ENCODE results near the gene RALA.

RALA gene

GRCh38 chr7:39609935-39610263, 13.5 kb upstream of the RALA start:
- no peak for DNase-seq (ENCODE audit: low read depth, low spot score)
- H3K27ac ChIP-seq, result peak overlapping the region; percentile 96

GRCh38 chr7:39613577-39613976, 9.8 kb upstream of the RALA start:
- peak overlapping the region; percentile 54 for H3K27ac ChIP-seq
- DNase-seq (ENCODE audit: low read depth, low spot score), result no peak

GRCh38 chr7:39614299-39614698, 9.1 kb upstream of the RALA start:
- no peak for DNase-seq (ENCODE audit: low read depth, low spot score)
- H3K27ac ChIP-seq, result peak overlapping the region; percentile 54

- peak overlapping the region; percentile 18 for H3K27ac ChIP-seq
- DNase-seq (ENCODE audit: low read depth, low spot score), result no peak
These were observed 7.9 kb upstream of the RALA start for GRCh38 chr7:39615350-39615975.

DNA sequence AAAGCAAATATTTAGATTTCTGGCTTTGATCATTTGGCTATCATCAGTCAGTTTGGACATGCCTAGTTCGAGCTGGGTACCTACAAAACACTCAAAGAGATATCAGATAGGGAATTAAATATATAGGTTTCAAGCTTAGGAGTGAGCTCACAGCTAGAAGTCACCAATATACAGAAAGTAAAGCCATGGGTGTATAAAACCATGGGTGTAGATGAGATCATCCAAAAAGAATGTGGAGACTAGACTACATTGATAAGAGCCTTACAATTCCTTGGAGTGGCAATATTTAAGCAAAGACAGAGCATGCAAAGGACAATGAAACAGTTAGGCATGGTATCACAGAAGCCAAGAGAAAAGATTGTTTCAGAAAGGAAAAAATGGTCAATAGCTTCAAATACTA, 7.2 kb upstream of the RALA start:
- peak overlapping the region; percentile 18 for H3K27ac ChIP-seq
- no peak for DNase-seq (ENCODE audit: low read depth, low spot score)

DNA sequence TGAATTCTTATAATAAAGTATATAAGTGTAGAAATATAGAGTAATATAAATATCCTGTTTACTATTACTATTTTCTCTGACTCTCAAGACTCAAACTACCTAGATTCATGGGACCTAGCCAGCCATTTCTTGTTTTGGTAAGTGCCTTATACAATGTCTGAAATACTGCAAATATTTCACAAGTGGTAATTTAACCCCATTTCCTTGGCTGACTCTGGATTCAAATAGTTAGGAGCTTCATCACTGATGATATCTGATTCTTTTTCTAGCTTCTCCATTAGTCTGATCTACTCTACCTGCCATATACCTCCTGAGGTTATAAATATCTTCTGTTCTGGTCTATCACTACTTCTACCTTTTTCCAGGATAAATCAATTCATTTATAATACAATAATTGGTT, 6.4 kb upstream of the RALA start:
- DNase-seq (ENCODE audit: low read depth, low spot score), result no peak
- H3K27ac ChIP-seq, result no peak overlapping the region

GRCh38 chr7:39618868-39619267, 4.5 kb upstream of the RALA start:
- DNase-seq (ENCODE audit: low read depth, low spot score), result no peak
- no peak overlapping the region for H3K27ac ChIP-seq

DNA sequence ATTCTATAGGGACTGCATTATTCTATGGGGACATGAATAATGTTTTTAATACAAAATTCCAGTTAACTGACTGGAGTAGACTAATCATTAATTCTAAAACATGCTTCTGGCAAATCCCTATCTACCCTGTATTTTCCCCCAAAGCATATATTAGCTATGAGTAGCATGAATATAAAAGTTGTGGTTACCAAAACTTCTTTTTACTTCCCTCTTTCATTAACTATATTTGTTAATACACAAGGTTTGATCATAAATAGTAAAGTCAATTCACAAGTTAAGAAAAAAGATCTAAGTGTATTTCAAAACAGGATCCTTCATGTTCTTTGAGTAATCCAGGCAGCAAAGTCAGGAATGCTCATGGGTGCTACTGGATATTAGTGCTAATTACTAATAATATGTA, 2.9 kb upstream of the RALA start:
- peak overlapping the region; percentile 93 for H3K27ac ChIP-seq
- DNase-seq (ENCODE audit: low read depth, low spot score), result no peak

DNA sequence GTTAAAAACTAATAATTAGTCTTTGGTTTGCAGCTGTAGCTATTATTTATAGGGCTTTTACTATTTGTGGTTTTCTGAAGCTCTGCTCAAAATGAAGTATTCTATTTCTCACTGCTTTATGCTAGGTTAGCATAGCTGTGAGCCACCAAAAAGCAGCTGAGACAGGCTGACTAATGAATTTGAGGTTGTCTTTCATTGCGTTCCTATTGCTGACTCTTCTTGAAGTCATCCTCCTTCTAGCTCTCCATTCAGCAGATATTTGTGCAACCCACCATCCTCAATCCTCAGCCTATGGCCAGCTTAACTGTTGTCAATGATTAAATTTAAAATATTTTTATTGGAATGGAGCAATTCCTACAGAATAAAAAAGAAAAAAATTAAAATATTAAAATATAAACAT, 2.1 kb upstream of the RALA start:
- DNase-seq (ENCODE audit: low read depth, low spot score), result peak; percentile 50
- H3K27ac ChIP-seq, result peak overlapping the region; percentile 93

DNA sequence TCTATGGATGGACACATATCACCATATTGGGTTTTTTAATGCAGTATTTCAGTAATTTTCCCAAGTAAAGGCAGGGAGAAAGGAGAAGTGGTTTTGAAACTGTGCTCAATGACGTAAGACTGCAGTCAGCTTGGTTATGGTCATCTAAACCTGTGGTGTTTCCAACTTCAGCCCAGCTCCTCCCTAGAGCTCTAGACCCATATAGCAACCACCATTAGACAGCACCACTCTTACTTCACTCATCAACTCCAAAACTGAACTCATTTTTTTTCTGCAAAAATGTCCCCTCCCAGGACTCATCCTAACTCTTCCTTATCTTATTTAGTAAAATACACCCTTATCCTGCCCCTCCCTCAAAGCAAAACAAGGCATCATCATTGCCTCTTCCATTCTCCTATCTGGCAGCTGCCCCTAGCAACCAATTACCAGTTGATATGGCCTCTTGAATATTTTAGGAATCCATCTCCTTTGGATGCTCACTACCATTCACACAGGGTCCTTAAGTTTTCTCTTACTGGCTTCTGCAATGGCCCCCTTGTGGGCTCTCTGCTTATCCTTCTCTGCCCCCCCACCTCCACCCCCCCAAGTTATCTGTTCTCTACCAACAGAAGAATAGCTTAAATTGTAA, 1.5 kb upstream of the RALA start:
- no peak for DNase-seq (ENCODE audit: low read depth, low spot score)
- peak overlapping the region; percentile 93 for H3K27ac ChIP-seq

GRCh38 chr7:39622609-39623008, 763 bp upstream of the RALA start:
- DNase-seq (ENCODE audit: low read depth, low spot score), result no peak
- peak overlapping the region; percentile 93 for H3K27ac ChIP-seq

DNA sequence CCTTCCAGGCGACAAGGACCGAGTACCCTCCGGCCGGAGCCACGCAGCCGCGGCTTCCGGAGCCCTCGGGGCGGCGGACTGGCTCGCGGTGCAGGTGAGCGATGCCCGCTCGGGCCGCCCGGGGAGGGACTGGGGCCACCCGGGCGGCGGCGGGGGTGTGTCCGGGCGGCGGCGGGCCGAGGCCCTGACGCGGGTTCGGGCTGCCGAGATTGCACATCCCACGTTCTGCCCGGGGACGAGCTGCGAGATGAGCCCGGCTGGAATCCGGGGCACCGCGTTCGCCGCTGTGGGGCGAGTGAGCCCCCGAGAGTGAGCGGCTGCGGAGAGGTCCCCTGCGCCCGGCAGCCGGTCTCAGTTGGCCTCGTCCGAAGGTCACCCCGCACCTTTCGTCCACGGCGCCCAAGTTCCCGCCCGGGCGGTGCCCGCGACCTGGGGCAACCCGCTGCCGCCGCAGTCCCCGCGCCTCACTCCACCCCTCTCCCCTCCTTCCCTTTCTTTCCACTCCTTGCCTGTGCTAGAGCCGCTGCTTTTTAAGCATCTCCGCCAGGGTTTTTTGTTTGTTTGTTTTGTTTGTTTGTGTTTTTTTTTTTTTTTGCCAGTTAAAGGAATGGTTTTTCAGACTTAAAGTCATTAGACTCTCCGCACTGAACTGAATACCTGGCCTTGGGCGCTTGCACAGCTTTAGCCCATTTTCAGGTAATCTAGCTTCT, 515 bp downstream of the RALA start:
- H3K27ac ChIP-seq, result peak overlapping the region; percentile 93
- no peak for DNase-seq (ENCODE audit: low read depth, low spot score)

DNA sequence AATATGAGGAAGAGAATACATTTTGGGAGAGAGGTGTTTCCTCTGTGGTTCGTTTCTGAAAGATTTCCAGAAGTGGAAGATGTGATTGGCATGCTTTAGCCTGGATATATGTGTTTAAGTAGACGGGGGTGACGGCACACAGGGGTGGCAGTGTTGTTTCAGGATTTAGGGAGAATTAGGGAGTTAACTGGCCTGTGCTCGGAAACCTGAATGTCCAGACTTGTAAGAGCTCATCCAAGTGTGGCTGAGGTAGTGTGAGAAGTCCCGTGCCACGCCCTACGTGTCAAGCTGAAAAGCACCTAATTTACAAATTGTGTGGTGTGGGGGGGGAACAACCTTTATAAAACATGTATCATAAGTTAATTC, 1.1 kb downstream of the RALA start:
- no peak for DNase-seq (ENCODE audit: low read depth, low spot score)
- peak overlapping the region; percentile 93 for H3K27ac ChIP-seq

DNA sequence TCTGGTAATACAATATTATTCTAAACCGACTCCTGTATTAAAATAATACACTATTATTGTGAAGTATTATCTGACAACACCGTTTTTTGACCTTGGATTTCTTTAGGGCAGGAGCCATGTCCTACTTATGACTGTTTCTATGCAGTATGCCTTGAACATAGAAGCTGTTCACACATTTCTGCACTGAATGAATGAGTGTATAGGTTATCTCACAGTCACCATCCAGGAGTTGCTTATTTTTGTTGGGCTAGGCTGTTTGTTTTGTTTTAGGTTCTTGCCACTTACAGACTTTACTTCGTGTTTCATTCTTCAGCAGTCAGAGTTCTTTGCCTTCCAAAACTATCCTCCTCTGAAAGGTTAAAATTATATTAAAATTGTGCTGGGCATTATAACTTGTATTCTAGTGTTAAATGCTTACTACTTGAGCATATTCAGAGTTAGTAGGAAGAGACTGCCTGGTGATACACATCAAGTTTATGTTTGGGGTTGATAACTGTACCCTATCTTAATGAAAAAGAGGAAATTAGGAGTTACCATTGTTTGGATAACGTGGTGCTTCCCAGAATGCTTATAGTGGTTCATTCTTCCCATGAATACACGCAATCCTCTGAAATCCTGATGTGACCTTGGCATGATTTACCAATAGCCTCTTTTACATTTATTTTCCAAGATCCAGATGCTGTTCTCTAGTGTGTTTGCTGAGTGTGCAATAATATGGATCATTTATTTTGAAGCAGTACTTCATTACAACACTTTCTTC, 1.7 kb downstream of the RALA start:
- peak overlapping the region; percentile 93 for H3K27ac ChIP-seq
- DNase-seq (ENCODE audit: low read depth, low spot score), result no peak

- H3K27ac ChIP-seq, result no peak overlapping the region
- no peak for DNase-seq (ENCODE audit: low read depth, low spot score)
These were observed 8.4 kb downstream of the RALA start for GRCh38 chr7:39631736-39632308.

- H3K27ac ChIP-seq, result no peak overlapping the region
These were observed 10.4 kb downstream of the RALA start for GRCh38 chr7:39633563-39634477.

GRCh38 chr7:39634478-39634805, 11.1 kb downstream of the RALA start:
- H3K27ac ChIP-seq, result no peak overlapping the region
- DNase-seq (ENCODE audit: low read depth, low spot score), result no peak

More at GRCh38 chr7:39633563-39634477, 10.4 kb downstream of the RALA start:
- DNase-seq (ENCODE audit: low read depth, low spot score), result no peak

GRCh38 chr7:39637400-39637799, 14.0 kb downstream of the RALA start:
- DNase-seq (ENCODE audit: low read depth, low spot score), result no peak
- H3K27ac ChIP-seq, result no peak overlapping the region

DNA sequence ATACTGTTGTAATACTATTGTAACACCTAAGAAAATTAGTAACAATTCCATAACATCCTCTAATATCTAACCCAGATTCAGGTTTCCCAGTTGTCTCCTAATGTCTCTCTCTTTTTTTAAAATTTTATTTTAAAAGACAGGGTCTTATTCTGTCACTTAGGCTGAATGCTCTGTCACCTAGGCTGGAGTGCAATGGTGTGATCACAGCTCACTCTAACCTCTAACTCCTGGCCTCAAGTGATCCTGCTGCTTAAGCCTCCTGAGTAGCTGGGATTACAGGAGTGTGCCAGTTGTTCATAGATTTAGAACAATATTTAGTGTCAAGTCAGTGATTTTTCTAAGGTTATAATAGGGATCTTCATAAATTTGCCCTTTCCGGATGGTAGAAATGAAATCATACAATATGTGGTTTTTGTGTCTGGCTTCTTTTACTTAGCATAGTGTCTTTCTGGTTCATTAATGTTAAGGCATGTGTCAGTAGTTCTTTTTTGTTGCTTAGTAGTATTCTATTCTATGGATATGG, 14.7 kb downstream of the RALA start:
- no peak overlapping the region for H3K27ac ChIP-seq
- DNase-seq (ENCODE audit: low read depth, low spot score), result no peak

GRCh38 chr7:39642896-39643295, 19.5 kb downstream of the RALA start:
- H3K27ac ChIP-seq, result no peak overlapping the region
- no peak for DNase-seq (ENCODE audit: low read depth, low spot score)

All from epithelial cell of prostate (primary cell).